ENCODE results near the gene RPS21.
A peak's percentile ranks its signal among the peaks of the same experiment; 100 is the strongest.

RPS21 gene

DNA sequence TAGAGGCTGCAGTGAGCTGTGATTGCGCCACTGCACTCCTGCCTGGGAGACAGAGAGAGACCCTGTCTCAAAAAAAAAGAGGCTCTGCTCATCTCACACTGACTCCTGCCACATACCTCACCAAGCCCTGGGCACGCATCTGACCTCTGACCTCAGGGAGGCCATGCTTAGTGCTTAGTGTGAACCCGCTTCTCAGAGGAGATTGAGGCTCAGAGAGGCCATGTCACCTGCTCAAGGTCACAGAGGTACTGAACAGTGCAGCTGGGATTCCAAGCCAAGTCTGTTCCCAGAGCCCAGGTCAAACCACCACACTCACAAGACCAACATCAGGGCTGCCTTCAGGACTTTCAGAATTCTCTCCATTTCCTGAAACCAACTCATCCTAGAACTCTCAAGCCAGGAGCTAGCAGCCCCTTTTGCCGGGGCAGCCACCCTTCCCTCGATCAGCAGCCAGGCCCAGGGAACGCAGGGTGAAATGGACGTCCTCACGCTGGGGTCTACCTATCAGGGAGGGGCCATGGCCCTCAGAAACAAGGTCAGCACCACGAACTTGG is 17.3 kb downstream of the RPS21 start:
- Histone ChIP-seq H3K4me1 (peaks cover 39 to 90% (median 87%) of the 10 kb centered on the region in 10 experiments), H3K4me2 (peak overlapping the region in 8 of 11 experiments; percentile 94 to 100 (median 98); a peak in 10 of 22 replicates), H3K36me3 (peaks cover 0 to 27% (median 6%) of the 10 kb centered on the region in 11 experiments; a peak in 8 of 22 replicates), H3K4me3 (no peak overlapping the region), H3K27me3 (no peaks in the 10 kb centered on the region), H3K9ac (peak overlapping the region in 6 of 11 experiments; percentile 1 to 95 (median 31); a peak in 4 of 22 replicates), H3K9me3 (replicated peaks in 1 of 11) (no peaks in the 10 kb centered on the region), H3K27ac (peak overlapping the region in 1 of 11 experiments; percentile 7; a peak in 2 of 22 replicates), H4K20me1 (peaks cover 13 to 61% (median 30%) of the 10 kb centered on the region in 11 experiments; a peak in 17 of 22 replicates)
- TF ChIP-seq Cebpa-rat (IDR thresholded peaks at IDR 0.05) = no peak

DNA sequence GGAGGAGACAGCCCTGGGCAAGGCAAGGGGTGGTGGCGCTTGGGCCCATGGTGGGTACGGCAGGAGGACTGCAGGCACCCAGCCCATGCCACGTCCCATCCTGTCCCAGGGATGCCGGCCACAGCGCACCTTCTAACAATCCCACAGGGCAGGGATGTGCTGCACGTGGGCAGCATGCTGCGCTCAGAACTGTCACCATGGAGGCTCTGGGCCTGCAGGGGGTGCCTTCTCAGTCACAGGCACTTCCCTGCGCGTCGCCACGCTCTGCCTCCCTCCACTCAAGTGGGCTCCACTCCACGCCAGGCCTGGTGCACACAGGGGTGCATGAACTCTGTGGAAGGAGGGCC is 17.8 kb downstream of the RPS21 start:
- Histone ChIP-seq H3K4me2 (peak overlapping the region in 10 of 11 experiments; percentile 94 to 100 (median 99); a peak in 15 of 22 replicates), H3K4me1 (peaks cover 44 to 93% (median 91%) of the 10 kb centered on the region in 10 experiments), H3K27ac (peak overlapping the region in 1 of 11 experiments; percentile 7; a peak in 1 of 22 replicates), H3K9ac (peak overlapping the region in 6 of 11 experiments; percentile 1 to 95 (median 52); a peak in 6 of 22 replicates), H4K20me1 (peaks cover 13 to 61% (median 30%) of the 10 kb centered on the region in 11 experiments; a peak in 17 of 22 replicates), H3K9me3 (replicated peaks in 1 of 11) (no peaks in the 10 kb centered on the region), H3K4me3 (no peak overlapping the region), H3K36me3 (peaks cover 0 to 27% (median 6%) of the 10 kb centered on the region in 11 experiments; a peak in 8 of 22 replicates), H3K27me3 (no peaks in the 10 kb centered on the region)
- TF ChIP-seq Cebpa-rat (IDR thresholded peaks at IDR 0.05) = no peak

DNA sequence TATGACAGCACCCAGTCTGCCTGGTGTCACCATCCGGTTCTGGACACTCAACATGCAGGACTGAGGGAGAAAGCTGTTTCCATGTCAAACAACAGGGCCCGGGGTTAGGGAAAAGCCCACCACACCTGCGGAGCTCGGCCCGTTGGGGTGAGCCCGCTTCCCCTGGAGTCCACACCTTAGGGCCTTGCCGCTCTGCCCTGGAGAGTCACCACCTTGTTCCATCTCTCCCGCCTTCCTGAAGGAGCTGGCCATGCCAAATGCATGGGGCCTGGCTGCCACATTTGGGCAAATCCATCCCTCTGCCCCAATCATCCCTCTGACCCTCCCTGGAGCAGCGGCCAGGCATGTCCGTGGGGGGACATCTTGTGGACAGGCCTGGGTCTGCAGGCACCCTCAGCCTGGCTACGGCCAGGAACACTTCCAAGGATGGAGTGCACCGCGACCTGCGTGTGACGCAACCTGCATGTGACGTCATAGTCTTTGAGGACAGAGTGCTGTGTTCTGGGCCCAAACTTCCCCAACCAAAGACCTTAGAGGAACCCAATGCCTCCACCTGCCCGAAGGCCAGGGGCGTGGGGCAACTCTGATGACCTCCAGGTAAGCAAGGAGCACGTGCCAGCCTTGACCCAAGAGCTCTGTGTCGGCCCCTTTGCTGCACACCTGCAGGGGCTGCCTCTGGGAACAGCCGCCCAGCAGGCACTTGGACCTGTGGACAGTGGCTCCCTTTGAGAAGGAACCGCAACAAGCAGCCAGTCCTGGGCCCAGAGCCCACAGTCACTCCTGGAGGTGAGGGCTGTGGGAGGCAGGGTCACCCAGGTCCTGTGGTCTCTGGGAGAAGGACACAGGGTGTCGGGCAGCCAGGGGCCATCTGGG is 18.4 kb downstream of the RPS21 start:
- peak overlapping the region; percentile 84 to 96 (median 93); a peak in 21 of 22 replicates for H3K9ac ChIP-seq
- H3K36me3 ChIP-seq = peaks cover 0 to 27% (median 6%) of the 10 kb centered on the region in 11 experiments; a peak in 8 of 22 replicates
- H3K27me3 ChIP-seq = no peaks in the 10 kb centered on the region; a peak in 1 of 22 replicates
- H3K4me3 ChIP-seq = peak overlapping the region; percentile 86 to 98 (median 92); a peak in 17 of 20 replicates
- TF ChIP-seq Cebpa-rat (IDR thresholded peaks at IDR 0.05) = peak in 2 of 11 experiments; percentile 38 to 41; a peak in 2 of 22 replicates
- H3K27ac ChIP-seq = peak overlapping the region in 1 of 11 experiments; percentile 83; a peak in 3 of 22 replicates
- H3K9me3 ChIP-seq (replicated peaks in 1 of 11) = no peaks in the 10 kb centered on the region
- peaks cover 13 to 58% (median 26%) of the 10 kb centered on the region in 11 experiments; a peak in 17 of 22 replicates for H4K20me1 ChIP-seq
- peaks cover 50 to 93% (median 91%) of the 10 kb centered on the region in 10 experiments for H3K4me1 ChIP-seq
- H3K4me2 ChIP-seq = peak overlapping the region; percentile 94 to 100 (median 99)

DNA sequence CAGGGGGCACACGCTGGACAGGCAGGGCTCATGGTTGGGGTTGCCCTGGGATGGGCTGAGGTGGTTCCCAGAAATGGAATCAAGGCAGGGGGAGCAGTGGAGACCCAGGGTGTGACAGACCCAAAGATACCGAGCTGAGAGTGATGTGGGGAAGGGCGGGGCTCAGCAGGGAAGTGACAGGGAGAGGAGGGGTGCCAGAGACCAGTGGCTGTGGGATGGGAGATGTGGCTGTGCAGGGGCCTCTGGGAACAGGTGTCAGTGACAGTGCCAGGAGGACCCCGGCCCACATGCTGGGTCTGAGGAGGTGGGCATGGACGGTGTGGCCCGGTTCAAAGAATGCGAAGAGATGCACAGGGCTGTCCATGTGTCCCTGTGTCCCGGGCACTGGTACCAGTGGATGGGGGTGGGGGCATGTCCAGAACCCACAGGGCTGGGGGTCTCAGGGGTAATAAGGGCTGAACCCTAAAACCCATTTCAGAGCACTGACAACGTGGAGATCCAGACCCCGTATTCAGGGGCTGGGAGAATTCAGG is 19.1 kb downstream of the RPS21 start:
- Histone ChIP-seq H3K27ac (peak overlapping the region in 10 of 11 experiments; percentile 72 to 86 (median 84); a peak in 17 of 22 replicates), H3K27me3 (no peaks in the 10 kb centered on the region; a peak in 1 of 22 replicates), H4K20me1 (peaks cover 13 to 51% (median 22%) of the 10 kb centered on the region in 11 experiments; a peak in 17 of 22 replicates), H3K9ac (peak overlapping the region; percentile 84 to 96 (median 93)), H3K9me3 (replicated peaks in 1 of 11) (no peaks in the 10 kb centered on the region), H3K4me1 (peaks cover 55 to 93% (median 91%) of the 10 kb centered on the region in 10 experiments), H3K4me2 (peak overlapping the region; percentile 94 to 100 (median 99)), H3K36me3 (peaks cover 0 to 25% (median 6%) of the 10 kb centered on the region in 11 experiments; a peak in 8 of 22 replicates), H3K4me3 (peak overlapping the region; percentile 86 to 98 (median 92))
- TF ChIP-seq Cebpa-rat (IDR thresholded peaks at IDR 0.05) = no peak

- peaks cover 7 to 45% (median 17%) of the 10 kb centered on the region in 11 experiments; a peak in 17 of 22 replicates for H4K20me1 ChIP-seq
- H3K27me3 ChIP-seq = no peaks in the 10 kb centered on the region; a peak in 1 of 22 replicates
- peaks cover 51 to 93% (median 88%) of the 10 kb centered on the region in 10 experiments for H3K4me1 ChIP-seq
- H3K9me3 ChIP-seq (replicated peaks in 1 of 11) = no peaks in the 10 kb centered on the region
- H3K4me2 ChIP-seq = peak overlapping the region; percentile 94 to 100 (median 99)
- peak overlapping the region; percentile 84 to 96 (median 93) for H3K9ac ChIP-seq
- peaks cover 0 to 24% (median 6%) of the 10 kb centered on the region in 11 experiments; a peak in 8 of 22 replicates for H3K36me3 ChIP-seq
- peak overlapping the region; percentile 72 to 86 (median 83) for H3K27ac ChIP-seq
- no peak for TF ChIP-seq Cebpa-rat (IDR thresholded peaks at IDR 0.05)
- H3K4me3 ChIP-seq = peak overlapping the region; percentile 86 to 98 (median 92)
Observed at GRCh38 chr20:62406635-62407176, 19.8 kb downstream of the RPS21 start.

DNA sequence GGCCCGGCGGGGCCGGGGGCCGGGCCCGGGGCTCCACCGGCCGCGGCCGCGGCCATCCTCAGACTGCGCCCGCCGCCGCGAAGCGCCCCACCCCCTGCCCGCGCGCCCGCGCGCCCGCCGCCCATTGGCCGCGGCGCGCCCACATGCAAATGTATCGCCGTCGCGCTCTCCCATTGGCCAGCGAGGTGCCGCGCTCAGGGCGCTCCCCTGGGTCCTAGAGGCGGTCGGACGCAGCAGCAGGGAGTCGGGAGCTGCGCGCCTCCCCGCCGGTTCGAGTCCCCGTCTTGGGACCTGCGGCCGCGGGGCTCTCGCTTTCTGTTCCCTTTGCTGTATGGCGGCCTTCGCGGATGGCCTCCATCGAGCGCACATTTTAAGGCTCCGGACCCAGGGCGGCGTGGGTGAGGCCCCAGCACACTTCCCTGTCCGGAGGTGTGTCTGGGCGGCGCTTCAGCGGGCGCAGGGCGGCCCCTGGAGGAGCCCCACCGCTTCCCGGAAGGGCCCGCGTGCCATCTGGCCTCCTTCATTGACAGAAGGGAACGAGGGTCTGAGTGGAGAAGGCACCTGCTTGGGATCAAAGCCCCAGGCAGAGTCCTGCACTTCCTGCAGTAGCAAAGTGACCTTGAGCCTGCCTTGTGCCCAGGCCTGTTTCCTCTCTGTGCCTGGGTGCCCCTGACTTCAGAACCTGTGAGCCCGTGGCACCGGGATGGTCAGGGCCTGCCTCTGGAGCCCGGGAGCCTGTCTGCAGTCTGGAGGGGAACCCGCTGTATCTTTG is 20.5 kb downstream of the RPS21 start, which contains the start of gene CABLES2:
Gene CABLES2, minus strand, starts transcription at position 65 of the 772 bp plus-strand sequence. Its CDS starts 9 bp downstream, at position 56.
- Histone ChIP-seq H3K4me1 (peaks cover 44 to 93% (median 88%) of the 10 kb centered on the region in 10 experiments), H3K27ac (peak within 1 kb of the TSS; percentile 72 to 86 (median 83)), H3K4me2 (peak within 1 kb of the TSS; percentile 94 to 100 (median 99)), H3K36me3 (peaks cover 0 to 22% (median 5%) of the 10 kb centered on the region in 11 experiments; a peak in 8 of 22 replicates), H3K9ac (peak within 1 kb of the TSS; percentile 84 to 96 (median 93)), H3K4me3 (peak within 1 kb of the TSS; percentile 86 to 98 (median 92)), H3K27me3 (no peaks in the 10 kb centered on the region; a peak in 1 of 22 replicates), H4K20me1 (peaks cover 5 to 44% (median 17%) of the 10 kb centered on the region in 11 experiments; a peak in 17 of 22 replicates), H3K9me3 (replicated peaks in 1 of 11) (no peaks in the 10 kb centered on the region)
- no peak for TF ChIP-seq Cebpa-rat (IDR thresholded peaks at IDR 0.05)

DNA sequence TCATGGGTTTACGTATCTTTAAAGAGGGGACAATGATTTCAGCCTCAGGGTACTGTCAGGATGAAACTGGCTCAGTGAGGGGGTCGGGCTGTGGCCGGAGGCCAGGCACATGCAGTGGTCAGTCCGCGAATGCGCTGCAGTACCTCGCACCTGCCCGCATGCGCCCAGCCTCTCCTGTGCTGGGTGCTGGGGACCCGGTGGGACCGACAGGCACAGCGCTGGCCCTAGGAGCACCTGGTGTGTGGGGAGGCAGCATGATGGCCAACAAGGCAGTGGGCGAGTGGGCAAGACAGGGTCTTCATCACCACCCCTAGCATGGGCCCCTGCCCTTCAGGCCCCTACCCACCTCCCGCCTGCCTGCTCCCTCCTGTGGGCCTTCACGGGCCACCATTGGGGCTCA is 21.2 kb downstream of the RPS21 start:
- H3K4me1 ChIP-seq = peaks cover 44 to 93% (median 86%) of the 10 kb centered on the region in 10 experiments
- H4K20me1 ChIP-seq = peaks cover 0 to 37% (median 17%) of the 10 kb centered on the region in 11 experiments; a peak in 17 of 22 replicates
- H3K27me3 ChIP-seq = no peaks in the 10 kb centered on the region; a peak in 1 of 22 replicates
- peak overlapping the region in 6 of 11 experiments; percentile 89 to 95 (median 93); a peak in 7 of 22 replicates for H3K9ac ChIP-seq
- H3K9me3 ChIP-seq (replicated peaks in 1 of 11) = no peaks in the 10 kb centered on the region
- peaks cover 0 to 15% (median 1%) of the 10 kb centered on the region in 11 experiments; a peak in 7 of 22 replicates for H3K36me3 ChIP-seq
- TF ChIP-seq Cebpa-rat (IDR thresholded peaks at IDR 0.05) = no peak
- H3K4me2 ChIP-seq = peak overlapping the region; percentile 69 to 91 (median 80)
- H3K4me3 ChIP-seq = peak overlapping the region in 1 of 10 experiments; percentile 93; a peak in 2 of 20 replicates
- H3K27ac ChIP-seq = peak overlapping the region in 7 of 11 experiments; percentile 72 to 85 (median 83); a peak in 9 of 22 replicates
